Activated T-cell treated with anti-CD3 and anti-CD28 coated beads, Interleukin-2, amount 50 U/mL, for 48 hours (primary cell): ENCODE measurements around the gene MYO19.
"Not testable (repeated sequence)": the region's sequence is repeated elsewhere in the genome, so short reads cannot be mapped to it uniquely, and the experiment has no call there.

Experiments used
- DNase-seq, 2 experiments: peaks; one replicate each; pipeline ENCODE4 v3.0.0-alpha.2; 2020

MYO19 gene

DNA sequence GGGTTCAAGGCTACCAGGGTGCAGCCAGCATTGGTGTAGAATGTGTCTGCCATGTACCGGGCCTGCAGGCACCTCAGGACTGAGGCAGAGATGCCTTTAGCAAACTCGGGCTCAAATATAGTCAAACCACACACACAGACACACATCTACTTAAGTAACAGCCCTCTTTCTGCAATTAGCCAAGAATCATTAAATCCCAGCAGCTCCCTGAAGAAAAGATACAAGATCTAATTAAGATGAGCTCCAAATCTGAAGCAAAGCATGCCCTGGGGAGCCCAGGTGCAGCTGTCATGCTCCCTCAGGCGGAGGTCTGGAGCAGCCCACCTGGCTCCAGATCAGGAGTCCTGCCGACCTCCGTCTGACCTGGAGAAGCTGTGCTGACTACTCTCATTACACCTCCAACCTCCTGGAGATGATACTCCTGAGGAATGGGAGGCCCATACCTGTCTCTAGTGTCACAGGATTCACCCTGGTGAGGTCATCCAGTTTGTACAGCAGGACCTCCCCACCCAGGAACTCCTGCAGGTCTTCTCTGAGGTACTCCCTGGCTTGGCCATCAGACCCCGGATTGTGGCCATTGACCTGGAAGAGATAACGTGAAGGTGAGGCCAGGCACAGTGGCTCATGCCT is 6.9 kb downstream of the MYO19 start:
- peak in 1 of 2 experiments; percentile 12 for DNase-seq

GRCh38 chr17:36525888-36526287 is 8.8 kb downstream of the MYO19 start:
- peak; percentile 9 to 12 for DNase-seq

- no peak for DNase-seq
Observed at GRCh38 chr17:36525113-36525512, 9.6 kb downstream of the MYO19 start.

GRCh38 chr17:36524428-36524876 is 10.2 kb downstream of the MYO19 start:
- DNase-seq, result peak; percentile 42 to 47

DNA sequence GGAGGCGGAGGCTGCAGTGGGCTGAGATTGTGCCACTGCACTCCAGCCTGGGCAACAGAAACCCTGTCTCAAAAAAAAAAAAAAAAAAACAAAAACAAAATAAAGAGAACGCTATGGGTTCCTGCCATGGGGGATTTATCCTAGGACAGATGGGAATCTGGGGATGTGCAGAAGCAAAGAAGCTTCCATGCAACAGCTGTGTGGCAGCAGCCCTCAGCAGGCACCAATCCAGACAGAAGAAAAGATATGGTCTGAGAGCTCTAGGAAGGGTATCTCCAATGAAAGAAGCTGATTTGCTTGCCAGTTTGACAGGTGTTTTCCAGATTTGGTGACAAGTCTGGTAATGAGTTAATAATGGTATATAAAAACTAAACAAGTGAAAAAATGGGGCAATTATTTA is 11.6 kb downstream of the MYO19 start:
- no peak for DNase-seq

GRCh38 chr17:36515837-36516236 is 18.8 kb downstream of the MYO19 start:
- DNase-seq, result no peak

DNA sequence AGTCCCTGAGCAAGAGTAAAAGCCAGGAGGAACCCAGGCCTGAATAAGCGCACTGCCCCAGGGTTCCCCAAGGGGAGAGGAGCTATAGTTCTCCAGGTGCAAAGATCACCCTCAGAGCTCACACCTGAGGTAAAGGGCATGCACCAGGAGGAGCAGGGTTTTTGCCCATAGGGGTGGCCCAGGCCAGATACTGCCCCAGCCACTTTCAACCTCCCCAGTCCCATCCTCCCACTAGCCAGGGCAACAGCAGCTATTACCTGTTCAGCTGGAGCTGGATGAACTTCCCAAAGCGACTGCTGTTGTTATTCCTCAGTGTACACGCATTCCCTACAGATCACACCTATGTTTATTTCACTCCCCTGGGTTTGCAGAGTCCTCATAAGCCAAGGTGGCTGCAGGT is 19.8 kb downstream of the MYO19 start:
- no peak for DNase-seq

GRCh38 chr17:36512641-36513040 is 22.0 kb downstream of the MYO19 start:
- DNase-seq, result no peak

GRCh38 chr17:36511216-36511615 is 23.5 kb downstream of the MYO19 start:
- DNase-seq, result no peak

GRCh38 chr17:36510636-36511035 is 24.0 kb downstream of the MYO19 start:
- no peak for DNase-seq

GRCh38 chr17:36509272-36509985 is 25.2 kb downstream of the MYO19 start:
- no peak for DNase-seq

DNA sequence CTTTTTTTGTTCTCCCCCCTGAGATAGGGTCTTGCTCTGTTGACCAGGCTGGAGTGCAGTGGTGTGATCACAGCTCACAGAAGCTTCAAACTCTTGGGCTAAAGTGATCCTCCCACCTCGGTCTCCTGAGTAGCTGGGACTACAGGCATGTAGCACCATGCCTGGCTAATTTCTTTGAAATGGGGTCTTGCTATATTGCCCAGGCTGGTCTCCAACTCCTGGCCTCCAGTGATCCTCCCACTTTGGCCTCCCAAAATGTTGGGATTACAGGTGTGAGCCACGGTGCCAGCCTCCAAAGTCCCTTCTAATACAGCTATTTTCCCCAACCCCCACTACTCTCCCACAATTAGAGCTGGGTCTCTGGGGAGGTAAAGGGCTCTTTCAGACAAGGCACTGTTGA is 26.2 kb downstream of the MYO19 start:
- not testable (repeated sequence) for DNase-seq

DNA sequence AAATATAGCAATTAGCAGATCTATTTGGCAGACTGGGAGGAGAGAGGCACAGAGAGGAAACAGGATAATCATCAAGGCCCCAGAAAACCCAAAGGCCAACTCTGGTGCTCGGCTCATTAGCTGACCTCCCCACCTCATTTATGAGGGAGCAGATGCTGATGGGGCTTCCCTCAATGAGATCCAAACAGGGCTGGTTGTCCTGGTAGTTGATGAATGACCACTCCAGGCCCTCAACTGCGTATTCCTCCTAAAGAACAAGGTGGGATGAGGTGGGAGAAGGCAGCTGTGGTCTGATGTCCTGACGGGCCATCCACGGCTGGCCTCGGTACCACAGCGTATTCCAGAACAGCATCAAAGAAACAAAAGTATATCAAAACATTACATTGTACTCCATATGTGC is 27.4 kb downstream of the MYO19 start:
- no peak for DNase-seq

GRCh38 chr17:36506831-36507230 is 27.8 kb downstream of the MYO19 start:
- DNase-seq, result no peak

- no peak for DNase-seq
Observed at GRCh38 chr17:36506249-36506826, 28.3 kb downstream of the MYO19 start.

- DNase-seq, result no peak
Observed at GRCh38 chr17:36505171-36505570, 29.5 kb downstream of the MYO19 start.

GRCh38 chr17:36504156-36504545 is 30.5 kb downstream of the MYO19 start:
- DNase-seq, result no peak

GRCh38 chr17:36503456-36504155 is 31.1 kb downstream of the MYO19 start:
- DNase-seq, result no peak

DNA sequence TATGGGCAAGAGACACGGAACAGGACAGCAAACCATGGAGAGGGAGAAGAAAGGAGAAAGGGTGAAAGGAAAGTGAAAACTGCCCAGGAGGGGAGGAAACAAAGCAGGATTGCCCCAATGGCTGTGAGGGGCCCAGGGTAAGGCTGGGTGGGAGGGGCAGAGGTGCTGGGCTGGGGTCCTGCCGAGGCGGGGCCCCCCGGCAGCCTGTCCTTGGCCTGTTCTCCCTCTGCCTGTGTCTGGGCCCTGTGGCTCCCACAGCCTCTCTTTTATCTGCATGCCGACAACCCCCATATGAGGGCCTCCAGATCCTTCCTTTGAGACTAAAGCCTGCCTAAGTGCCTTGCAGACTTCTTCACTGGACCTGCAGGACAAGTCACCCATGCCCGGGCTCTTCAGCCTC is 32.7 kb downstream of the MYO19 start:
- no peak for DNase-seq

DNA sequence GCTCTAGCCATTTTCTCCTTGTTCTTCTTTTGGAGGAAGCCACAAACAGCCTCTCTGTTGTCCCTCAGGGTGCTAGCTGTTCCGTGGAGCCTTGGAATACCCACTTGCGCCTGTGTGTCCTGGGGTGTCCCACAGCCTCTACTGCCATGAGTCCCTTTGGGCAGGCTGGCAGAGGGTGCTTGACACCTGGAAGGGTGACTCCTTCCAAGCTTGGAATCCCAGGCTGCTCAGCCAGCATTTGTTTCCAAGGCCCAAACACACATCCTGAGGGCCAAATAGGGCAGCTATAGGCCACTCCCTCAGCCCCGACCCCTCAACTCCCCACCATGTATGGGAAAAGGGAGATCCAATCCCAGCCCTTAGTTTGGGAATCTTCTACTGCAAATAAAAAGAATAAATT is 33.3 kb downstream of the MYO19 start:
- peak in 1 of 2 experiments; percentile 13 for DNase-seq

GRCh38 chr17:36500745-36501225 is 33.9 kb downstream of the MYO19 start:
- DNase-seq, result no peak

DNA sequence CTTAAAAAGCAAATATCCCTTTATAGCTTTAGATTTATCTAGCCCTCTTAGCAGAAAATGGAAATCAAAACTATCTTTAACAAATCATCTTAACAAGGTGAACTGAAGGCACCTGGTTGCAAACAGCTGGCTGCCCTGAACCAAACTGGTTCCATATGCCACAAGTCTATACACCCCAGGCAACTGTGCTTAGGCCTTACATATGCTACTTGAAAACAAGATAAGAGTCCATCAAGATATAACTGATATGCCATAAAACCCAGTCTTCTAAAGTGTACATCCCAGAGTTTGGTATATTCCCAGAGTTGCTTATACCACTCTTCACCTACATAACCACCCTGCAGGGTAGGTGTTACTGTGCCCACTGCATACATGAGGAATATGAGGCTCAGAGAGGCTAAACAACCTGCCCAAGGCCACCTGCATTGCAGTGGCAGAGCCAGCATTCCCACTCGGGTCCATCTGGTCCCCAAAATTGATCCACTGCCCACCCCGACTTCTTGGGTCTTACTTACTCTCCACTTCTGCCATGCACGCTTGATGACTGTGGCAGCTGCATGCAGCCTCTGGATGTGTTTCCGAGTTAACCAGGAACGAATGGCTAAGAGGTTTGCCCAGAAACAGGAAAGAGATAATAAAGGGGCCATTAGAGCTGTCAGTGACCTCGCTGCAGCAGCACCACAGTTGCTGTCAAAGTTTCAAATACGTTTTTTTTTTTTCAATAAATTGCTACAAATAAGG is 35.9 kb downstream of the MYO19 start:
- DNase-seq, result no peak

DNA sequence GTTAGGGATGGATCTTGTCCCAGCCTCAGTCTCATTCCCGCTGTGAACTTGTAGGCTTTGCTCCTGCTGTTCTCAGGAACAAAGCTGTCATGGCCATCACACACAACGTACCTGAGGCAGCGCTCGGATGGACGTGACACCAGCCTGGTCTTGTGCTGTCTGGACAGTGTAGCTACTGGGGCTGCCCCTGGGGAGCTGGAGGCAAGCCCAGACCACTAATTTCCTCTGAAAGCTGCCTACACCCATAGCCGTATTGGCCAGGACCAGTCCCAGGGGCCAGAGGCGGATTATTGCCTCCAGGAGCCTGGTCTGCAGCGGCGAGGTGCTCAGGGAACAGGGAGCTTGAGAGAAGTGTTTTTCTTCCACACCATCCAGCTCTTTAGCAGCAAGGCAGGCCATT is 36.5 kb downstream of the MYO19 start:
- no peak for DNase-seq
